Lower lobe of right lung (tissue), 2 donors: ENCODE measurements around the gene GART. TPM values are rescaled to one million over a fixed set of nuclear protein-coding genes. Genes with fewer than 3 reads are reported as not detected.
"Not testable (repeated sequence)": the region's sequence is repeated elsewhere in the genome, so short reads cannot be mapped to it uniquely, and the experiment has no call there.

ENCODE experiments used
- ATAC-seq, 2 donors: fragments of 200-7000 bp; cut with Tn5 transposase; one replicate each; pipeline ENCODE4 v1.9.1; 2020 to 2022; ENCODE audit warnings: mild to moderate bottlenecking in 2 of 2, moderate library complexity in 2 of 2
- DNase-seq: peaks from one replicate; pipeline ENCODE4 v3.0.0-alpha.2; 2020
- H3K27ac ChIP-seq: fragments of 200-600 bp; one replicate; pipeline ENCODE4 v1.8.0; 2022
- H3K27me3 ChIP-seq: fragments of 200-600 bp; one replicate; pipeline ENCODE4 v1.8.0; 2022; ENCODE audit warnings: low read depth
- H3K36me3 ChIP-seq: fragments of 200-600 bp; one replicate; pipeline ENCODE4 v1.8.0; 2022; ENCODE audit warnings: mild to moderate bottlenecking
- H3K4me1 ChIP-seq: fragments of 200-600 bp; one replicate; pipeline ENCODE4 v1.8.0; 2022
- H3K4me3 ChIP-seq: fragments of 200-600 bp; one replicate; pipeline ENCODE4 v1.8.0; 2022; ENCODE audit warnings: mild to moderate bottlenecking
- H3K9me3 ChIP-seq: fragments of 200-600 bp; one replicate; pipeline ENCODE4 v1.8.0; 2022
- CTCF ChIP-seq: fragments of 200-600 bp; IDR thresholded peaks from one replicate; pipeline ENCODE4 v1.8.0; 2022; ENCODE audit warnings: antibody characterized with exemption, mild to moderate bottlenecking
- intact Hi-C: fragments of 100-400 bp; cut with DNase I; formaldehyde crosslinking; loops from one replicate; pipeline ENCODE4 v1.11.0; 2022
- total RNA-seq: library from RNA; stranded (reverse); fragmentation: NEBNext Ultra II Directional; extraction: Animal tissue kit (Norgen Biotek cat#: 25700); gene quantifications from one replicate; pipeline ENCODE4 v1.2.1, GENCODE V29; 2021
- donor health status: DM: no; HTN: yes; CAD: no; lungs with severe emphysema.

Gene GART
- total RNA-seq, 1 donor from 2014 or later, result 53.8 TPM

- ATAC-seq, result no peak
Observed at GRCh38 chr21:33473344-33473743, 68.6 kb downstream of the GART start.

GRCh38 chr21:33470701-33471100 is 71.2 kb downstream of the GART start:
- peaks cover 16% of the 10 kb centered on the region for H3K36me3 ChIP-seq
- TF ChIP-seq CTCF, result no peak
- ATAC-seq, result no peak

More at GRCh38 chr21:33473344-33473743, 68.6 kb downstream of the GART start:
- no peaks in the 10 kb centered on the region for H3K27me3 ChIP-seq
- no peak overlapping the region for H3K27ac ChIP-seq
- H3K4me1 ChIP-seq, result peaks cover 8% of the 10 kb centered on the region
- DNase-seq, result no peak
- no peaks in the 10 kb centered on the region for H3K9me3 ChIP-seq
- H3K4me3 ChIP-seq, result no peak overlapping the region
- no peak for TF ChIP-seq CTCF
- intact Hi-C loops, result no loop called here
- H3K36me3 ChIP-seq, result peaks cover 7% of the 10 kb centered on the region

GRCh38 chr21:33469183-33469582 is 72.7 kb downstream of the GART start:
- H3K27ac ChIP-seq, H3K4me1 ChIP-seq, H3K4me3 ChIP-seq, H3K27me3 ChIP-seq, DNase-seq, intact Hi-C loops, H3K9me3 ChIP-seq, ATAC-seq: not testable (repeated sequence)
- H3K36me3 ChIP-seq, result peaks cover 22% of the 10 kb centered on the region

More at GRCh38 chr21:33470701-33471100, 71.2 kb downstream of the GART start:
- Histone ChIP-seq H3K4me1 (no peaks in the 10 kb centered on the region), H3K4me3 (no peak overlapping the region), H3K27ac (no peak overlapping the region), H3K27me3 (no peaks in the 10 kb centered on the region), H3K9me3 (no peaks in the 10 kb centered on the region)
- no peak for DNase-seq
- intact Hi-C loops, result no loop called here

GRCh38 chr21:33461538-33462250 is 80.2 kb downstream of the GART start:
- DNase-seq, result no peak
- intact Hi-C loops, result no loop called here

GRCh38 chr21:33458861-33459260 is 83.1 kb downstream of the GART start:
- intact Hi-C loops, result no loop called here
- DNase-seq (no peak), ATAC-seq (no peak)
- H3K27me3 ChIP-seq, result no peaks in the 10 kb centered on the region
- no peaks in the 10 kb centered on the region for H3K9me3 ChIP-seq
- H3K4me3 ChIP-seq, result no peak overlapping the region
- peaks cover 90% of the 10 kb centered on the region for H3K36me3 ChIP-seq
- no peaks in the 10 kb centered on the region for H3K4me1 ChIP-seq
- no peak overlapping the region for H3K27ac ChIP-seq
- TF ChIP-seq CTCF, result no peak

More at GRCh38 chr21:33461538-33462250, 80.2 kb downstream of the GART start:
- no peak overlapping the region for H3K27ac ChIP-seq
- H3K9me3 ChIP-seq, result no peaks in the 10 kb centered on the region
- H3K4me1 ChIP-seq, result no peaks in the 10 kb centered on the region
- no peak overlapping the region for H3K4me3 ChIP-seq
- no peak for ATAC-seq
- H3K27me3 ChIP-seq, result no peaks in the 10 kb centered on the region
- peaks cover 80% of the 10 kb centered on the region for H3K36me3 ChIP-seq
- TF ChIP-seq CTCF, result no peak

- H3K27ac ChIP-seq, result no peak overlapping the region
- H3K4me3 ChIP-seq, result no peak overlapping the region
- H3K9me3 ChIP-seq, result no peaks in the 10 kb centered on the region
- no peak for TF ChIP-seq CTCF
- H3K4me1 ChIP-seq, result no peaks in the 10 kb centered on the region
- peaks cover 79% of the 10 kb centered on the region for H3K36me3 ChIP-seq
- DNase-seq (no peak), ATAC-seq (no peak)
- intact Hi-C loops, result no loop called here
- no peaks in the 10 kb centered on the region for H3K27me3 ChIP-seq
Observed at GRCh38 chr21:33455686-33456446, 86.1 kb downstream of the GART start.
